Breast epithelium (tissue), 3 donors: Measurements from ENCODE around the gene DDX52.

Experiments
- CTCF ChIP-seq, 3 donors: fragments of 450-650 bp; IDR thresholded peaks; one replicate each; pipeline ENCODE4 v1.5.1; 2016 to 2017; ENCODE audit warnings: antibody characterized with exemption in 3 of 3, mild to moderate bottlenecking in 3 of 3, moderate library complexity in 3 of 3
- POLR2A ChIP-seq: fragments of 450-650 bp; IDR thresholded peaks from one replicate; pipeline ENCODE4 v1.6.1; 2016; ENCODE audit warnings: antibody characterized with exemption, mild to moderate bottlenecking, moderate library complexity
- POLR2AphosphoS5 ChIP-seq, 3 donors: sonication (generic); formaldehyde crosslinking; IDR thresholded peaks; one replicate each; pipeline ENCODE4 v1.6.1; 2017; ENCODE audit warnings: antibody characterized with exemption in 3 of 3

GRCh38 chr17:37664214-37664613 is 21.0 kb upstream of the DDX52 start:
- TF ChIP-seq POLR2A = no peak
- no peak for TF ChIP-seq CTCF (IDR thresholded peaks at IDR 0.05)
- TF ChIP-seq POLR2AphosphoS5 (IDR thresholded peaks at IDR 0.05) = no peak
